T-cell (primary cell): ENCODE results near the gene PLEKHA7. TPM values are rescaled to one million over a fixed set of nuclear protein-coding genes. Genes with fewer than 3 reads are reported as not detected.

Experiments
- ATAC-seq, 4 experiments: fragments of 200-7000 bp in 3 of 4; fragments of 150-1000 bp in 1 of 4; cut with Tn5 transposase; replicated peaks in 1 of 4; 1 replicate in 3 of 4; 2 replicates in 1 of 4; pipeline ENCODE4 v1.10.0; 2021; ENCODE audit warnings: moderate library complexity in 3 of 4, mild to moderate bottlenecking in 2 of 4, moderate number of reproducible peaks in 1 of 4
- CTCF ChIA-PET, 2 donors: fragments of 300-600 bp; sonication (Branson Sonifier 250); formaldehyde crosslinking; loops; one replicate each; lab custom pipeline; 2022; ENCODE audit warnings: antibody characterized with exemption in 2 of 2; lab: Charles Lee
- POLR2A ChIA-PET, 2 donors: fragments of 300-600 bp; sonication (Branson Sonifier 250); formaldehyde crosslinking; loops; one replicate each; lab custom pipeline; 2022; ENCODE audit warnings: antibody characterized with exemption in 2 of 2; lab: Charles Lee
- DNase-seq, 35 experiments: peaks; one replicate each; pipeline versions ENCODE4 v3.0.0 to v3.0.0-alpha.2; 2013 to 2023
- H3K27ac ChIP-seq: one replicate; pipeline ENCODE4 v1.5.1; 2013; ENCODE audit warnings: low read length
- H3K27me3 ChIP-seq, 2 experiments: replicated peaks in 1 of 2; 1 replicate in 1 of 2; 2 replicates in 1 of 2; pipeline versions ENCODE4 v1.6.1 to v1.7.0; 2013; ENCODE audit warnings: low read length in 1 of 2, mixed read lengths in 1 of 2; ENCODE audit not compliant: control insufficient read depth in 2 of 2, insufficient read depth in 2 of 2; ENCODE audit errors: extremely low read depth in 1 of 2
- H3K36me3 ChIP-seq, 2 donors: 1 replicate in 1 of 2; 2 replicates in 1 of 2; pipeline versions ENCODE4 v1.6.1 to v1.7.0; 2013; ENCODE audit warnings: low read length in 1 of 2; ENCODE audit not compliant: control insufficient read depth in 2 of 2, insufficient read depth in 1 of 2; ENCODE audit errors: extremely low read depth in 1 of 2
- H3K4me1 ChIP-seq, 2 experiments: 1 replicate in 1 of 2; 2 replicates in 1 of 2; pipeline versions ENCODE4 v1.6.1 to v1.7.0; 2013; ENCODE audit warnings: low read length in 2 of 2, mixed read lengths in 1 of 2; ENCODE audit not compliant: insufficient read depth in 2 of 2, control insufficient read depth in 1 of 2; ENCODE audit errors: extremely low read depth in 1 of 2
- H3K4me3 ChIP-seq, 2 donors: 1 replicate in 1 of 2; 2 replicates in 1 of 2; pipeline versions ENCODE4 v1.5.1 to v1.7.0; 2013; ENCODE audit warnings: mild to moderate bottlenecking in 2 of 2, low read length in 1 of 2, moderate library complexity in 1 of 2; ENCODE audit not compliant: control insufficient read depth in 1 of 2; ENCODE audit errors: extremely low read depth in 1 of 2
- H3K9me3 ChIP-seq: 2 replicates; pipeline ENCODE4 v1.7.0; 2013
- H3K27ac Mint-ChIP-seq, 2 donors: one replicate each; pipeline ENCODE4 v1.8.0; 2020 to 2021; ENCODE audit warnings: mild to moderate bottlenecking in 2 of 2, mixed read lengths in 2 of 2
- H3K27me3 Mint-ChIP-seq, 2 donors: one replicate each; pipeline ENCODE4 v1.8.0; 2021 to 2022; ENCODE audit warnings: mixed read lengths in 2 of 2
- H3K36me3 Mint-ChIP-seq: one replicate; pipeline ENCODE4 v1.8.0; 2021; ENCODE audit warnings: mixed read lengths
- H3K4me1 Mint-ChIP-seq, 3 donors: one replicate each; pipeline ENCODE4 v1.8.0; 2020 to 2022; ENCODE audit warnings: mixed read lengths in 3 of 3, mild to moderate bottlenecking in 1 of 3
- H3K4me3 Mint-ChIP-seq, 3 donors: one replicate each; pipeline ENCODE4 v1.8.0; 2020 to 2022; ENCODE audit warnings: mild to moderate bottlenecking in 3 of 3, mixed read lengths in 3 of 3, moderate library complexity in 3 of 3
- H3K9me3 Mint-ChIP-seq, 3 donors: one replicate each; pipeline ENCODE4 v1.8.0; 2020 to 2022; ENCODE audit warnings: mixed read lengths in 3 of 3
- WGBS: methylation state at CpG from one replicate; pipeline ENCODE4 v1.1.5; 2013; ENCODE audit warnings: missing lambda C conversion rate; ENCODE audit not compliant: insufficient coverage; 5-methylcytosine and 5-hydroxymethylcytosine counted together
- total RNA-seq, 35 experiments: library from RNA in 6 of 35; stranded (reverse) in 6 of 35; fragments of 120-200 nt in 1 of 35; gene quantifications; one replicate each; pipeline versions ENCODE4 v1.2.1 to v1.2.4 and lab custom pipeline; 2013 to 2026

PLEKHA7 gene
- total RNA-seq, 5 donors from 2014 or later (not counting 1 experiment from before 2014, with no cell fraction given), result 4.8 to 8.8 (median 5.8) TPM

GRCh38 chr11:16796311-16796710 lies 217.9 kb downstream of the PLEKHA7 start:
- H3K27ac ChIP-seq, result no peak overlapping the region
- no peaks in the 10 kb centered on the region for H3K27me3 Mint-ChIP-seq
- ATAC-seq, result no peak
- ChIA-PET POLR2A (no interaction called here), CTCF (interaction anchor here in 1 of 2 donors (0.8 kb wide), 1 partner anchor 27 kb away, joined by 4 read pairs; no protein-coding TSS in a partner anchor)
- no peak overlapping the region for H3K27ac Mint-ChIP-seq
- H3K27me3 ChIP-seq, result no peaks in the 10 kb centered on the region
- H3K36me3 Mint-ChIP-seq, result no peaks in the 10 kb centered on the region
- no peak overlapping the region for H3K4me3 ChIP-seq
- H3K4me1 ChIP-seq, result peaks cover 0 to 7% of the 10 kb centered on the region in 2 experiments
- DNase-seq, result no peak
- H3K4me3 Mint-ChIP-seq, result no peak overlapping the region
- H3K4me1 Mint-ChIP-seq, result peaks cover 0 to 13% (median 9%) of the 10 kb centered on the region in 3 donors
- no peaks in the 10 kb centered on the region for H3K9me3 ChIP-seq
- H3K9me3 Mint-ChIP-seq, result no peaks in the 10 kb centered on the region
- H3K36me3 ChIP-seq, result no peaks in the 10 kb centered on the region
- WGBS, result 94% methylated on average over 2 of the region's 4 CpGs

- H3K4me3 Mint-ChIP-seq, result peak overlapping the region in 1 of 3 donors; percentile 0
- DNase-seq (peak in 2 of 35 experiments; percentile 11 to 27), ATAC-seq (peak in 1 of 4 experiments; percentile 46)
- Histone ChIP-seq H3K4me1 (peaks cover 0 to under 1% of the 10 kb centered on the region in 2 experiments), H3K27ac (peak overlapping the region; percentile 15), H3K36me3 (no peaks in the 10 kb centered on the region), H3K4me3 (no peak overlapping the region), H3K9me3 (no peaks in the 10 kb centered on the region), H3K27me3 (no peaks in the 10 kb centered on the region)
- H3K27ac Mint-ChIP-seq, result peak overlapping the region; percentile 75 to 79
- 40% methylated on average over 1 of the region's 8 CpGs for WGBS
- CTCF ChIA-PET, result no interaction called here
- no peaks in the 10 kb centered on the region for H3K27me3 Mint-ChIP-seq
- H3K9me3 Mint-ChIP-seq, result no peaks in the 10 kb centered on the region
- no peaks in the 10 kb centered on the region for H3K36me3 Mint-ChIP-seq
- POLR2A ChIA-PET, result no interaction called here
- peaks cover 0 to 13% (median 9%) of the 10 kb centered on the region in 3 donors for H3K4me1 Mint-ChIP-seq
Observed at GRCh38 chr11:16795146-16795545, 219.1 kb downstream of the PLEKHA7 start.

GRCh38 chr11:16794047-16794818 lies 220.0 kb downstream of the PLEKHA7 start:
- Mint-ChIP-seq H3K4me3 (no peak overlapping the region), H3K9me3 (no peaks in the 10 kb centered on the region), H3K27me3 (no peaks in the 10 kb centered on the region), H3K27ac (no peak overlapping the region), H3K4me1 (peaks cover 0 to 9% (median 9%) of the 10 kb centered on the region in 3 donors), H3K36me3 (no peaks in the 10 kb centered on the region)
- WGBS, result 87% methylated on average over 7 of the region's 17 CpGs
- no peaks in the 10 kb centered on the region for H3K36me3 ChIP-seq
- ChIA-PET POLR2A (no interaction called here), CTCF (interaction anchor here in 1 of 2 donors (0.5 kb wide), 1 partner anchor 26 kb away, joined by 3 read pairs; no protein-coding TSS in a partner anchor)
- no peaks in the 10 kb centered on the region for H3K27me3 ChIP-seq
- ATAC-seq, result no peak
- no peak overlapping the region for H3K4me3 ChIP-seq
- no peak overlapping the region for H3K27ac ChIP-seq
- no peak for DNase-seq
- no peaks in the 10 kb centered on the region for H3K9me3 ChIP-seq
- no peaks in the 10 kb centered on the region for H3K4me1 ChIP-seq

- H3K9me3 ChIP-seq, result no peaks in the 10 kb centered on the region
- no peak overlapping the region for H3K4me3 Mint-ChIP-seq
- ChIA-PET POLR2A (no interaction called here), CTCF (no interaction called here)
- H3K27me3 Mint-ChIP-seq, result no peaks in the 10 kb centered on the region
- H3K27ac ChIP-seq, result no peak overlapping the region
- no peak overlapping the region for H3K4me3 ChIP-seq
- no peaks in the 10 kb centered on the region for H3K27me3 ChIP-seq
- no peaks in the 10 kb centered on the region for H3K36me3 Mint-ChIP-seq
- WGBS, result 77% methylated on average over 3 of the region's 3 CpGs
- ATAC-seq, result no peak
- H3K4me1 ChIP-seq, result no peaks in the 10 kb centered on the region
- peaks cover 0 to 9% (median 9%) of the 10 kb centered on the region in 3 donors for H3K4me1 Mint-ChIP-seq
- DNase-seq, result no peak
- H3K9me3 Mint-ChIP-seq, result no peaks in the 10 kb centered on the region
- H3K36me3 ChIP-seq, result no peaks in the 10 kb centered on the region
- H3K27ac Mint-ChIP-seq, result no peak overlapping the region
Observed at GRCh38 chr11:16793511-16793910, 220.7 kb downstream of the PLEKHA7 start.

GRCh38 chr11:16793009-16793408 lies 221.2 kb downstream of the PLEKHA7 start:
- ATAC-seq, result no peak
- Histone ChIP-seq H3K4me1 (no peaks in the 10 kb centered on the region), H3K4me3 (no peak overlapping the region), H3K27ac (no peak overlapping the region), H3K27me3 (no peaks in the 10 kb centered on the region), H3K36me3 (no peaks in the 10 kb centered on the region), H3K9me3 (no peaks in the 10 kb centered on the region)
- H3K36me3 Mint-ChIP-seq, result no peaks in the 10 kb centered on the region
- no peak overlapping the region for H3K4me3 Mint-ChIP-seq
- no peaks in the 10 kb centered on the region for H3K27me3 Mint-ChIP-seq
- DNase-seq, result no peak
- no peak overlapping the region for H3K27ac Mint-ChIP-seq
- ChIA-PET CTCF (no interaction called here), POLR2A (no interaction called here)
- H3K4me1 Mint-ChIP-seq, result peaks cover 0 to 9% (median 9%) of the 10 kb centered on the region in 3 donors
- H3K9me3 Mint-ChIP-seq, result no peaks in the 10 kb centered on the region
- 100% methylated on average over 3 of the region's 3 CpGs for WGBS

- no peak overlapping the region for H3K27ac ChIP-seq
- H3K9me3 ChIP-seq, result no peaks in the 10 kb centered on the region
- Mint-ChIP-seq H3K36me3 (no peaks in the 10 kb centered on the region), H3K4me3 (no peak overlapping the region), H3K9me3 (no peaks in the 10 kb centered on the region), H3K27me3 (no peaks in the 10 kb centered on the region), H3K4me1 (peaks cover 0 to 9% (median 9%) of the 10 kb centered on the region in 3 donors), H3K27ac (no peak overlapping the region)
- DNase-seq (no peak), ATAC-seq (no peak)
- no peak overlapping the region for H3K4me3 ChIP-seq
- CTCF ChIA-PET, result no interaction called here
- POLR2A ChIA-PET, result no interaction called here
- no peaks in the 10 kb centered on the region for H3K27me3 ChIP-seq
- H3K4me1 ChIP-seq, result no peaks in the 10 kb centered on the region
- no peaks in the 10 kb centered on the region for H3K36me3 ChIP-seq
Observed at GRCh38 chr11:16792426-16792825, 221.8 kb downstream of the PLEKHA7 start.
